Endothelial cell of umbilical vein (primary cell): ENCODE data around the gene MED23. TPM values are rescaled to one million over a fixed set of nuclear protein-coding genes. Genes with fewer than 3 reads are reported as not detected.

Source experiments
- BruUV-seq: library from RNA; stranded (reverse); fragments of 400-500 nt; replicated peaks from 2 replicates; lab custom pipeline; 2021; lab: Mats Ljungman, UMichigan
- CTCF ChIA-PET: fragments of 300-600, 350-600 bp; sonication (Branson Sonifier 250); formaldehyde crosslinking; loops from one replicate; lab custom pipeline; 2021; ENCODE audit warnings: antibody characterized with exemption, inconsistent platforms; lab: Charles Lee
- POLR2A ChIA-PET: fragments of 300-600, 350-600 bp; sonication (Branson Sonifier 250); formaldehyde crosslinking; loops from one replicate; lab custom pipeline; 2021; ENCODE audit warnings: antibody characterized with exemption, inconsistent platforms; lab: Charles Lee
- DNase-seq: peaks from one replicate; pipeline ENCODE4 v3.0.0-alpha.2; 2011; ENCODE audit warnings: low read depth, low spot score
- FAIRE-seq: peaks from 2 replicates; lab custom pipeline; 2011; peaks lifted over from hg19 to GRCh38; lab: Jason Lieb, UNC
- H2AFZ ChIP-seq: 2 replicates; pipeline ENCODE4 v1.6.0; 2012; ENCODE audit warnings: low read depth, low read length, control low read depth, inconsistent platforms
- H3K27ac ChIP-seq: 2 replicates; pipeline ENCODE4 v1.5.1; 2011; ENCODE audit warnings: low read depth, mild to moderate bottlenecking, control low read depth, low read length, moderate library complexity; ENCODE audit not compliant: insufficient read depth
- H3K27me3 ChIP-seq, 2 experiments: 2 replicates each; pipeline versions ENCODE4 v1.6.0 to v1.6.1; 2011; ENCODE audit warnings: low read length in 2 of 2, mixed read lengths in 1 of 2; ENCODE audit not compliant: control insufficient read depth in 2 of 2, insufficient read depth in 2 of 2
- H3K36me3 ChIP-seq, 2 experiments: 2 replicates in 1 of 2; 3 replicates in 1 of 2; pipeline ENCODE4 v1.5.1; 2011; ENCODE audit warnings: low read length in 2 of 2, mild to moderate bottlenecking in 1 of 2, moderate library complexity in 1 of 2; ENCODE audit not compliant: control insufficient read depth in 2 of 2, insufficient read depth in 2 of 2; ENCODE audit errors: extremely low read depth in 1 of 2
- H3K4me1 ChIP-seq: 3 replicates; pipeline ENCODE4 v1.5.1; 2011; ENCODE audit warnings: mild to moderate bottlenecking, low read length; ENCODE audit not compliant: control insufficient read depth, insufficient read depth; ENCODE audit errors: extremely low read depth
- H3K4me2 ChIP-seq: 2 replicates; pipeline ENCODE4 v1.6.1; 2011; ENCODE audit warnings: low read length, control low read depth, mixed read lengths; ENCODE audit not compliant: insufficient read depth
- H3K4me3 ChIP-seq, 3 experiments: fragments of 200-600 bp in 1 of 3; sonication (generic), shearing (Covaris generic) in 1 of 3; replicated peaks in 1 of 3; 2 replicates each; pipeline ENCODE4 v1.5.1; 2011 to 2016; ENCODE audit warnings: control low read depth in 3 of 3, low read length in 3 of 3, mild to moderate bottlenecking in 2 of 3, inconsistent platforms in 1 of 3, low read depth in 1 of 3, moderate library complexity in 1 of 3; ENCODE audit not compliant: insufficient read depth in 1 of 3
- H3K79me2 ChIP-seq: 2 replicates; pipeline ENCODE4 v1.6.0; 2012; ENCODE audit warnings: low read length, inconsistent platforms; ENCODE audit not compliant: control insufficient read depth, insufficient read depth
- H3K9ac ChIP-seq: replicated peaks from 2 replicates; pipeline ENCODE3; 2011; ENCODE audit warnings: low read length, control low read depth; ENCODE audit not compliant: insufficient read depth; ENCODE audit errors: extremely low read depth
- H3K9me1 ChIP-seq: replicated peaks from 3 replicates; pipeline ENCODE4 v1.6.0; 2011; ENCODE audit warnings: mild to moderate bottlenecking, low read length; ENCODE audit not compliant: control insufficient read depth, insufficient read depth; ENCODE audit errors: extremely low read depth
- H3K9me3 ChIP-seq: replicated peaks from 2 replicates; pipeline ENCODE4 v1.5.1; 2012; ENCODE audit warnings: low read length, inconsistent platforms; ENCODE audit not compliant: control insufficient read depth, insufficient read depth
- H4K20me1 ChIP-seq: replicated peaks from 2 replicates; pipeline ENCODE3; 2011; ENCODE audit warnings: mild to moderate bottlenecking, low read length; ENCODE audit not compliant: control insufficient read depth, insufficient read depth; ENCODE audit errors: extremely low read depth
- EZH2 ChIP-seq: IDR thresholded peaks from 2 replicates; pipeline ENCODE4 v1.6.1; 2012; ENCODE audit warnings: borderline replicate concordance, low read depth, mild to moderate bottlenecking, moderate library complexity, low read length, inconsistent platforms; ENCODE audit not compliant: severe bottlenecking
- FOS ChIP-seq: IDR thresholded peaks from 2 replicates; pipeline ENCODE4 v1.6.1; 2011; ENCODE audit warnings: mild to moderate bottlenecking, low read length, moderate library complexity, borderline replicate concordance; ENCODE audit not compliant: insufficient read depth
- GATA2 ChIP-seq: IDR thresholded peaks from 2 replicates; pipeline ENCODE4 v1.7.0; 2011; ENCODE audit warnings: low read depth, mild to moderate bottlenecking, moderate library complexity, mixed read lengths, low read length; ENCODE audit not compliant: insufficient read length, insufficient read depth
- JUN ChIP-seq: IDR thresholded peaks from 2 replicates; pipeline ENCODE4 v1.6.1; 2011; ENCODE audit warnings: borderline replicate concordance, low read depth; ENCODE audit not compliant: insufficient read length, insufficient read depth
- MYC ChIP-seq: IDR thresholded peaks from one replicate; pipeline ENCODE4 v1.6.1; 2011; ENCODE audit warnings: mild to moderate bottlenecking, low read depth, low read length
- POLR2A ChIP-seq: IDR thresholded peaks from 2 replicates; pipeline ENCODE4 v1.6.1; 2012; ENCODE audit warnings: low read depth, mild to moderate bottlenecking, control low read depth, low read length
- POLR2AphosphoS5 ChIP-seq: IDR thresholded peaks from 2 replicates; pipeline ENCODE4 v1.6.1; 2012; ENCODE audit warnings: low read depth, mild to moderate bottlenecking, control low read depth, low read length, moderate library complexity; ENCODE audit not compliant: insufficient read depth
- dilution Hi-C: fragments of 300-500 bp; cut with MboI; formaldehyde crosslinking; loops from one replicate; pipeline ENCODE4 v1.15.0; 2019; ENCODE audit warnings: low sequenced_read_pairs; ENCODE audit not compliant: extremely low pct_ligation_motif_present
- intact Hi-C: fragments of 100-400 bp; cut with micrococcal nuclease; formaldehyde crosslinking; loops from one replicate; pipeline ENCODE4 v1.10.0; 2022
- polyA plus RNA-seq, 4 experiments: library from polyadenylated mRNA; depleted of rRNA in 3 of 4; stranded (reverse) in 3 of 4; unstranded in 1 of 4; fragments of >200 nt; gene quantifications; 2 replicates each; pipeline versions ENCODE4 v1.2.1 to v1.2.3, GENCODE V29; 2011 to 2012; ENCODE audit warnings: missing spikeins in 1 of 4
- total RNA-seq: library from RNA; stranded (reverse); gene quantifications from 2 replicates; pipeline ENCODE4 v1.2.3, GENCODE V29; 2021
- TF ChIP-seq, protein P1 (sequence below), 2 donors: IDR thresholded peaks; 1 replicate in 1 of 2; 2 replicates in 1 of 2; pipeline ENCODE4 v1.5.1; 2011; ENCODE audit warnings: low read length in 2 of 2, mild to moderate bottlenecking in 2 of 2, moderate library complexity in 2 of 2, control low read depth in 1 of 2, inconsistent platforms in 1 of 2, low read depth in 1 of 2; ENCODE audit not compliant: insufficient read depth in 1 of 2; ENCODE audit errors: extremely low read depth in 1 of 2
- TF ChIP-seq, protein P2 (sequence below): IDR thresholded peaks from 2 replicates; pipeline ENCODE4 v1.6.1; 2011; ENCODE audit not compliant: insufficient read depth, insufficient read length

MED23 gene
- total and polyA plus RNA-seq, 2 donors (not counting 3 experiments of a cell fraction or from before 2014, with no cell fraction given) = 17.9 to 29.5 TPM

DNA sequence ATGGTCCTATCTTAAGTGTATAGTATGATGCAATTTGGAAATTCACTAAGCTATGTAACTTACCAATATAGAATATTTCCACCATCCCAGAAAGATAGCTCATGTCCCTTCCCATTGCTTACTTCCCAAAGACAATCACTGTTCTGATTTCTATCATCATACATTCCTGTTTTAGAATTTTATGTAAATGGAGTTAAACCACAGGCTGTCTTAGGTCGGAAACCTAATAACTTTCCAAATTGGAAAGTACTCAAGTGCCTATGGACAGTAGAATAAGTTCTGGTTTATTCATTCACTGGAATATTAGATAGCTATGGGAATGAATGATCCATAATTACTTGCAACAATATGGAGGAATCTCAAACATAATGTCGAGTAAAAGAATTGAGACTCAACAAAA, 29.2 kb upstream of the MED23 start:
- intact Hi-C loops = no loop called here
- DNase-seq = no peak
- no peak for TF ChIP-seq EZH2
- TF ChIP-seq POLR2A = no peak
- TF ChIP-seq, protein P1, sequence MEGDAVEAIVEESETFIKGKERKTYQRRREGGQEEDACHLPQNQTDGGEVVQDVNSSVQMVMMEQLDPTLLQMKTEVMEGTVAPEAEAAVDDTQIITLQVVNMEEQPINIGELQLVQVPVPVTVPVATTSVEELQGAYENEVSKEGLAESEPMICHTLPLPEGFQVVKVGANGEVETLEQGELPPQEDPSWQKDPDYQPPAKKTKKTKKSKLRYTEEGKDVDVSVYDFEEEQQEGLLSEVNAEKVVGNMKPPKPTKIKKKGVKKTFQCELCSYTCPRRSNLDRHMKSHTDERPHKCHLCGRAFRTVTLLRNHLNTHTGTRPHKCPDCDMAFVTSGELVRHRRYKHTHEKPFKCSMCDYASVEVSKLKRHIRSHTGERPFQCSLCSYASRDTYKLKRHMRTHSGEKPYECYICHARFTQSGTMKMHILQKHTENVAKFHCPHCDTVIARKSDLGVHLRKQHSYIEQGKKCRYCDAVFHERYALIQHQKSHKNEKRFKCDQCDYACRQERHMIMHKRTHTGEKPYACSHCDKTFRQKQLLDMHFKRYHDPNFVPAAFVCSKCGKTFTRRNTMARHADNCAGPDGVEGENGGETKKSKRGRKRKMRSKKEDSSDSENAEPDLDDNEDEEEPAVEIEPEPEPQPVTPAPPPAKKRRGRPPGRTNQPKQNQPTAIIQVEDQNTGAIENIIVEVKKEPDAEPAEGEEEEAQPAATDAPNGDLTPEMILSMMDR (IDR thresholded peaks at IDR 0.05; ENCODE audit: extremely low read depth in 1 of 2, insufficient read depth in 1 of 2, low read depth in 1 of 2, low read length in 2 of 2) = no peak
- TF ChIP-seq MYC = no peak
- H2AFZ ChIP-seq = no peak overlapping the region
- no peak overlapping the region for H3K27ac ChIP-seq
- H3K9me1 ChIP-seq = no peaks in the 10 kb centered on the region
- BruUV-seq = no TSS peak
- no peaks in the 10 kb centered on the region for H3K27me3 ChIP-seq
- H3K9ac ChIP-seq = no peak overlapping the region
- H3K9me3 ChIP-seq = no peaks in the 10 kb centered on the region
- H3K4me1 ChIP-seq = peaks cover 12% of the 10 kb centered on the region
- H3K36me3 ChIP-seq = no peaks in the 10 kb centered on the region
- no peak for FAIRE-seq
- H3K4me3 ChIP-seq = no peak overlapping the region
- no peaks in the 10 kb centered on the region for H3K79me2 ChIP-seq
- no peak overlapping the region for H3K4me2 ChIP-seq
- H4K20me1 ChIP-seq = no peaks in the 10 kb centered on the region
- dilution Hi-C loops = no loop called here
- CTCF ChIA-PET = interaction anchor here (1.0 to 1.1 kb wide), 2 partner anchors 13 to 29 kb away, joined by 3 read pairs; partner anchors contain the start of gene MED23
- POLR2A ChIA-PET = no interaction called here

DNA sequence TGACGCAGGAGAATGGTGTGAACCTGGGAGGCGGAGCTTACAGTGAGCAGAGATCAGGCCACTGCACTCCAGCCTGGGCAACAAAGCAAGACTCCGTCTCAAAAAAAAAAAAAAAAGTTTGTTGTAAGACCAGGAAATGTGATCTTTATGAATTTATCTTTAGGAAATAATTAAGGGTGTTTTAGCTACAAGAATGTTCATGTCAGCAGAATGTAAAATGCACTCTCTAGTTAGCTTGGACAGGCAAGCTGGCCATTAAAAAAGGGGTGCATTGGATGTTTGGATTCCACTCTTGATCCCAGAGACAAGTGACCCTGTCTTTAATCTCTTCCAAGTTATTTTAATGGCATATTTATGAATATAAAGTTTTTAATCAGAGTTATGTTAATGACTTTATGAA, 28.6 kb upstream of the MED23 start:
- FAIRE-seq (no peak), DNase-seq (no peak)
- ChIA-PET CTCF (interaction anchor here (1.0 to 1.7 kb wide), 4 partner anchors 14 to 39 kb away, joined by 3 to 5 read pairs (median 3); partner anchors contain the start of gene MED23), POLR2A (no interaction called here)
- Histone ChIP-seq H3K27me3 (no peaks in the 10 kb centered on the region), H3K4me3 (no peak overlapping the region), H3K79me2 (no peaks in the 10 kb centered on the region), H3K4me2 (no peak overlapping the region), H3K36me3 (no peaks in the 10 kb centered on the region), H3K9me1 (no peaks in the 10 kb centered on the region), H3K4me1 (peaks cover 12% of the 10 kb centered on the region), H3K9ac (no peak overlapping the region), H2AFZ (no peak overlapping the region), H4K20me1 (no peaks in the 10 kb centered on the region), H3K9me3 (no peaks in the 10 kb centered on the region), H3K27ac (no peak overlapping the region)
- no TSS peak for BruUV-seq
- TF ChIP-seq JUN (no peak), POLR2A (no peak), MYC (no peak), GATA2 (no peak), POLR2AphosphoS5 (no peak), FOS (no peak), EZH2 (no peak)
- TF ChIP-seq, protein P1 (IDR thresholded peaks at IDR 0.05; ENCODE audit: extremely low read depth in 1 of 2, insufficient read depth in 1 of 2, low read depth in 1 of 2, low read length in 2 of 2) = no peak
- TF ChIP-seq, protein P2, sequence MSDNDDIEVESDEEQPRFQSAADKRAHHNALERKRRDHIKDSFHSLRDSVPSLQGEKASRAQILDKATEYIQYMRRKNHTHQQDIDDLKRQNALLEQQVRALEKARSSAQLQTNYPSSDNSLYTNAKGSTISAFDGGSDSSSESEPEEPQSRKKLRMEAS = no peak
- dilution Hi-C loops (no loop called here), intact Hi-C loops (no loop called here)
